Dermis microvascular lymphatic vessel endothelial cell (primary cell): Measurements from ENCODE around the gene SIKE1. TPM values are rescaled to one million over a fixed set of nuclear protein-coding genes. Genes with fewer than 3 reads are reported as not detected.
"Not testable (repeated sequence)": the region's sequence is repeated elsewhere in the genome, so short reads cannot be mapped to it uniquely, and the experiment has no call there.

Experiments
- DNase-seq, 2 donors: peaks; one replicate each; pipeline versions ENCODE4 v3.0.0 to v3.0.0-alpha.2; 2010; ENCODE audit warnings: low read depth in 2 of 2
- total RNA-seq: library from RNA; depleted of rRNA; stranded (reverse); fragments of >200 nt; gene quantifications from 2 replicates; pipeline ENCODE4 v1.2.1, GENCODE V29; 2014

Gene SIKE1
- 38.3 and 42.5 TPM in 2 replicates for total RNA-seq

- DNase-seq, result peak in 1 of 2 donors; percentile 88
Observed at GRCh38 chr1:114780344-114781226, at the start of gene SIKE1. Gene SIKE1 (minus strand): TSS chr1:114780685. CDS start chr1:114780607, 78 bp downstream.

GRCh38 chr1:114830075-114830474 lies 49.6 kb upstream of the SIKE1 start:
- not testable (repeated sequence) for DNase-seq

- DNase-seq, result no peak
Observed at GRCh38 chr1:114828251-114828650, 47.8 kb upstream of the SIKE1 start.

- no peak for DNase-seq
Observed at GRCh38 chr1:114821978-114822377, 41.5 kb upstream of the SIKE1 start.

- DNase-seq, result no peak
Observed at GRCh38 chr1:114820392-114820791, 39.9 kb upstream of the SIKE1 start.

- DNase-seq, result no peak
Observed at GRCh38 chr1:114819869-114820268, 39.4 kb upstream of the SIKE1 start.

GRCh38 chr1:114804449-114804848 lies 24.0 kb upstream of the SIKE1 start:
- not testable (repeated sequence) for DNase-seq

GRCh38 chr1:114803001-114803400 lies 22.5 kb upstream of the SIKE1 start:
- no peak for DNase-seq

GRCh38 chr1:114794038-114794437 lies 13.6 kb upstream of the SIKE1 start:
- DNase-seq, result no peak

- DNase-seq, result not testable (repeated sequence)
Observed at GRCh38 chr1:114790581-114790980, 10.1 kb upstream of the SIKE1 start.

- DNase-seq, result not testable (repeated sequence)
Observed at GRCh38 chr1:114786440-114786839, 6.0 kb upstream of the SIKE1 start.

- DNase-seq, result no peak
Observed at GRCh38 chr1:114782476-114782875, 2.0 kb upstream of the SIKE1 start.

- no peak for DNase-seq
Observed at GRCh38 chr1:114779722-114780121, 763 bp downstream of the SIKE1 start.

GRCh38 chr1:114776726-114777125 lies 3.8 kb downstream of the SIKE1 start:
- not testable (repeated sequence) for DNase-seq

- no peak for DNase-seq
Observed at GRCh38 chr1:114771992-114772391, 8.5 kb downstream of the SIKE1 start.

- DNase-seq, result no peak
Observed at GRCh38 chr1:114770989-114771388, 9.5 kb downstream of the SIKE1 start.

- DNase-seq, result no peak
Observed at GRCh38 chr1:114764689-114765088, 15.8 kb downstream of the SIKE1 start.

- peak in 1 of 2 donors; percentile 21 for DNase-seq
Observed at GRCh38 chr1:114758256-114758832, 22.1 kb downstream of the SIKE1 start.

- peak; percentile 97 to 98 for DNase-seq
Observed at GRCh38 chr1:114757455-114758255, 22.8 kb downstream of the SIKE1 start, which contains the start of gene CSDE1. Gene CSDE1 (minus strand): TSS chr1:114757984. CDS start chr1:114739890, 18,094 bp downstream.

- peak in 1 of 2 donors; percentile 35 for DNase-seq
Observed at GRCh38 chr1:114756949-114757454, 23.5 kb downstream of the SIKE1 start.
